ENCODE measurements around the gene UGCG.

Gene UGCG

DNA sequence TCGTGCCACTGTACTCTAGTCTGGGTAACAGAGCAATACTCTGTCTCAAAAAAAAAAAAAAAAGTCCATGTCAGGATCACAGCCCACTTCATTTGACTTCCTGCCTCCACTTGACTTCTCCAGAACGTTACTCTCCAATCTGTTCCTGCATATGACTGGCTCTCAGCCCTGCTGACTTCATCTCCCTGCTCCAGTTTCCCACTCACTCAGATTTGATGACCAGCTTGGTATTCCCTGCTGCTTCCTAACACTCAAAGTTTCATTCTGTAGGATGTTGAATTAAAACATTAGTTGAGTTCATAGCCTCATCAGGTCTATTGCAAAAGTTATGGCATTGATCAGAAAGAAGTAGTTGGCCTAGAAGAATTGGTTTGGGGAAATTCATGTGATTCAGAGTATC lies 52.3 kb downstream of the UGCG start:
- no peak overlapping the region for H3K4me3 ChIP-seq (ENCODE audit: low read depth, low read length)
- DNase-seq (ENCODE audit: low read depth): no peak
- no peak for TF ChIP-seq POLR2A (IDR thresholded peaks at IDR 0.05; ENCODE audit: extremely low read depth, insufficient read length)
- TF ChIP-seq, protein P1, sequence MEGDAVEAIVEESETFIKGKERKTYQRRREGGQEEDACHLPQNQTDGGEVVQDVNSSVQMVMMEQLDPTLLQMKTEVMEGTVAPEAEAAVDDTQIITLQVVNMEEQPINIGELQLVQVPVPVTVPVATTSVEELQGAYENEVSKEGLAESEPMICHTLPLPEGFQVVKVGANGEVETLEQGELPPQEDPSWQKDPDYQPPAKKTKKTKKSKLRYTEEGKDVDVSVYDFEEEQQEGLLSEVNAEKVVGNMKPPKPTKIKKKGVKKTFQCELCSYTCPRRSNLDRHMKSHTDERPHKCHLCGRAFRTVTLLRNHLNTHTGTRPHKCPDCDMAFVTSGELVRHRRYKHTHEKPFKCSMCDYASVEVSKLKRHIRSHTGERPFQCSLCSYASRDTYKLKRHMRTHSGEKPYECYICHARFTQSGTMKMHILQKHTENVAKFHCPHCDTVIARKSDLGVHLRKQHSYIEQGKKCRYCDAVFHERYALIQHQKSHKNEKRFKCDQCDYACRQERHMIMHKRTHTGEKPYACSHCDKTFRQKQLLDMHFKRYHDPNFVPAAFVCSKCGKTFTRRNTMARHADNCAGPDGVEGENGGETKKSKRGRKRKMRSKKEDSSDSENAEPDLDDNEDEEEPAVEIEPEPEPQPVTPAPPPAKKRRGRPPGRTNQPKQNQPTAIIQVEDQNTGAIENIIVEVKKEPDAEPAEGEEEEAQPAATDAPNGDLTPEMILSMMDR (IDR thresholded peaks at IDR 0.05; ENCODE audit: low read depth, low read length): no peak
- no peak for TF ChIP-seq MYC (IDR thresholded peaks at IDR 0.05; ENCODE audit: low read depth, low read length)
- TF ChIP-seq, protein P2, sequence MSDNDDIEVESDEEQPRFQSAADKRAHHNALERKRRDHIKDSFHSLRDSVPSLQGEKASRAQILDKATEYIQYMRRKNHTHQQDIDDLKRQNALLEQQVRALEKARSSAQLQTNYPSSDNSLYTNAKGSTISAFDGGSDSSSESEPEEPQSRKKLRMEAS (IDR thresholded peaks at IDR 0.05; ENCODE audit: low read depth, low read length): no peak

DNA sequence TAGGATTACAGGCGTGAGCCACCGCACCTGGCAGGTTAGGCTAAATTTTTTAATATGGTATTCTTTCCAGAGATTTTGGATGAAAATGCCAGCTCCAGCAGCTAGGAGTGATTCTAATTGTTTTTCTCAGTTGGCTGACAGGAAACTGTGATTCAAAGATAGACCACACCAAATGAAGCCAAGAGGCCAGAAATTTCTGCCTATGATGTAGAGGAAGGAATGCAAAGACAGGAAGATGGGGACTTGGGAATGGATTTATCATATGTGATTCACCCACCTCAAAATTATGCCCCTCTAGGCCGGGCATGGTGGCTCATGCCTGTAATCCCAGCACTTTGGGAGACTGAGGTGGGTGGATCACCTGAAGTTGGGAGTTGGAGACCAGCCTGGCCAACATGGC lies 53.3 kb downstream of the UGCG start:
- no peak overlapping the region for H3K4me3 ChIP-seq (ENCODE audit: low read depth, low read length)
- no peak for DNase-seq (ENCODE audit: low read depth)
- TF ChIP-seq, protein P2 (IDR thresholded peaks at IDR 0.05; ENCODE audit: low read depth, low read length): no peak
- no peak for TF ChIP-seq POLR2A (IDR thresholded peaks at IDR 0.05; ENCODE audit: extremely low read depth, insufficient read length)
- TF ChIP-seq, protein P1 (IDR thresholded peaks at IDR 0.05; ENCODE audit: low read depth, low read length): no peak
- no peak for TF ChIP-seq MYC (IDR thresholded peaks at IDR 0.05; ENCODE audit: low read depth, low read length)

DNA sequence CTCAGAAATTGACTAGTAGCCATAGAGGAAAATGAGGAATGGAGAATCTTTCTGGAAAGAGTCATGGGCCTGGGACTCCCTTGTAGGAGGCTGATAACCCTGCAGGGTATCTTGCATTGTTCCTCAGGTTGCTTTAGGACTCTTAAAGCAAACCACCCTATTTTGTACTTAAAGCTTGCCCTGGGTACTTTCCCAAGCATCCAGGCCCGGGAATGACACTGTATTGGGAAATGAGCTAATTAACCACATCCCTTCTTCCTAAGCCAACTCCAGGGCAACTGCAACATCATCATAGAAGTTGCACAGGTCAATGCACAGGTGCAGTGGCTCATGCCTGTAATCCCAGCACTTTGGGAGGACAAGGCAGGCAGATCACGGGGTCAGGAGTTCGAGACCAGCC lies 55.9 kb downstream of the UGCG start:
- TF ChIP-seq, protein P2 (IDR thresholded peaks at IDR 0.05; ENCODE audit: low read depth, low read length): no peak
- TF ChIP-seq MYC (IDR thresholded peaks at IDR 0.05; ENCODE audit: low read depth, low read length) (no peak), POLR2A (IDR thresholded peaks at IDR 0.05; ENCODE audit: extremely low read depth, insufficient read length) (no peak)
- TF ChIP-seq, protein P1 (IDR thresholded peaks at IDR 0.05; ENCODE audit: low read depth, low read length): no peak
- no peak for DNase-seq (ENCODE audit: low read depth)
- no peak overlapping the region for H3K4me3 ChIP-seq (ENCODE audit: low read depth, low read length)

DNA sequence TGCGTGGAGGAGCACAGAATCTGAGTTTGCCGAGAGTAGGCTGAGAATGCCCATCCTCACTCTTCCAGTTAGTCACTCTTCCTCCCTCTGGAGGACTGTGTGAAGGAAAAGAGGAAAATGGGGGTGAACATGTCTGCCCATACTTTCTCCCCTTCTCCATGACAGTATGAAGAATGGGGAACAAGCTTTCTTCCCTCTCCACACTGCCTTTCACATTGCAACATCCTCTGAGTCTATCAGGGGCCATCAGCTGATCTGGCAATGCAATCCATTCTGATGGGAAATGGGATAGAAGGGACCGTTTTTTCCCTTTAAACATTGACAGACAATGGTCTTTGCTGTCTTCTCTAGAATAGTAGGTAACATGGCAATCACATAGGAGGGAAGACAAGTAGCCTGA lies 56.8 kb downstream of the UGCG start:
- TF ChIP-seq MYC (IDR thresholded peaks at IDR 0.05; ENCODE audit: low read depth, low read length): no peak
- TF ChIP-seq POLR2A (IDR thresholded peaks at IDR 0.05; ENCODE audit: extremely low read depth, insufficient read length): no peak
- TF ChIP-seq, protein P1 (IDR thresholded peaks at IDR 0.05; ENCODE audit: low read depth, low read length): no peak
- TF ChIP-seq, protein P2 (IDR thresholded peaks at IDR 0.05; ENCODE audit: low read depth, low read length): no peak
- H3K4me3 ChIP-seq (ENCODE audit: low read depth, low read length): no peak overlapping the region
- DNase-seq (ENCODE audit: low read depth): peak; percentile 25

DNA sequence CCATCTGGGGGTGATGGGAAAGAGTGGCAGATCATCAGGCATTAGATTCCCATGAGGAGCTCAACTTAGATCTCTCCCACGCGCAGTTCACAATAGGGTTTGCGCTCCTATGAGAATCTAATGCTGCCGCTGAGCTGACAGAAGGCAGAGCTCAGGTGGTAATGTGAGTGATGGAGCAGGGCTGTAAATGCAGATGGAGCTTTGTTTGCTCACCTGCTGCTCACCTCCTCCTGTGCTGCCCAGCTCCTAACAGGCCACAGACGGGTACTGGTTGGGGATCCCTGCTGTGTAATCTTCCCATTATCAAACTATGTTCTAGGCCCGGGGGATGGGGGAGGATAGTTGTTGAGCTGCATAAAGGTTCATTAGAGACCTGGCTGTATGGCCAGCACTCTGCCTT lies 58.4 kb downstream of the UGCG start:
- TF ChIP-seq MYC (IDR thresholded peaks at IDR 0.05; ENCODE audit: low read depth, low read length) (no peak), POLR2A (IDR thresholded peaks at IDR 0.05; ENCODE audit: extremely low read depth, insufficient read length) (no peak)
- TF ChIP-seq, protein P2 (IDR thresholded peaks at IDR 0.05; ENCODE audit: low read depth, low read length): no peak
- TF ChIP-seq, protein P1 (IDR thresholded peaks at IDR 0.05; ENCODE audit: low read depth, low read length): no peak
- no peak for DNase-seq (ENCODE audit: low read depth)
- H3K4me3 ChIP-seq (ENCODE audit: low read depth, low read length): no peak overlapping the region

Data from NB4 (cell line).